Measurements from ENCODE around the gene LIN37.
A peak's percentile ranks its signal among the peaks of the same experiment; 100 is the strongest.

Gene LIN37, protein sequence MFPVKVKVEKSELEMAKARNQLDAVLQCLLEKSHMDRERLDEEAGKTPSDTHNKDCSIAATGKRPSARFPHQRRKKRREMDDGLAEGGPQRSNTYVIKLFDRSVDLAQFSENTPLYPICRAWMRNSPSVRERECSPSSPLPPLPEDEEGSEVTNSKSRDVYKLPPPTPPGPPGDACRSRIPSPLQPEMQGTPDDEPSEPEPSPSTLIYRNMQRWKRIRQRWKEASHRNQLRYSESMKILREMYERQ

GRCh38 chr19:35748106-35749020, at the start of gene LIN37:
TSS of gene LIN37 (plus strand) at chr19:35748576. CDS start at chr19:35748725, 149 bp downstream.
- DNase-seq (ENCODE audit: low read depth in 3 of 3): peak; percentile 96 to 98 (median 96)

GRCh38 chr19:35702223-35703012, 46.0 kb upstream of the LIN37 start:
- peak; percentile 83 to 93 (median 89) for DNase-seq (ENCODE audit: low read depth in 3 of 3)

GRCh38 chr19:35703343-35703742, 45.0 kb upstream of the LIN37 start:
- DNase-seq (ENCODE audit: low read depth in 3 of 3): no peak

DNA sequence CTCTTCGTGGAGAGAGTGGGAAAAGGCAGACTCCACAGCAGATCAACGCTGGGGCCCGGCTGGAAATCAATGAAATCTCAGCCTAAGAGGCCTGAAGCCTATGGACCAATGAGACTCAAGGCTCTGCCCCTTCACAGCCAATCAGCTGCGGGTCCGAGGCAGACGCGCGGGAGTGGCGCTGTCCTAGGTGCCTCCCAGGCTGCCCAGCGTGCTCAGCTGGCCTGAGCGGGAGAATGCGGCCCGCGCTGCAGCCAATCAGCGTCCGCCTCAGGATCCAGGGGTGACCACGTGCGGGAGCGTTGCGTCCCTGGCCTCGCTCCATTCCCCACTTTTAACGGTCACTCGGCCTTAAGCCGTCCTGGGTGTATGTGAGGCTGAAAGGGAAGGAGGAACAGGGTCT, 44.2 kb upstream of the LIN37 start, which contains the start of gene ZBTB32:
Gene ZBTB32, plus strand, starts transcription at position 341 of the 400 bp plus-strand sequence. CDS start 10,069 bp downstream, outside the sequence.
- no peak for DNase-seq (ENCODE audit: low read depth in 3 of 3)

DNA sequence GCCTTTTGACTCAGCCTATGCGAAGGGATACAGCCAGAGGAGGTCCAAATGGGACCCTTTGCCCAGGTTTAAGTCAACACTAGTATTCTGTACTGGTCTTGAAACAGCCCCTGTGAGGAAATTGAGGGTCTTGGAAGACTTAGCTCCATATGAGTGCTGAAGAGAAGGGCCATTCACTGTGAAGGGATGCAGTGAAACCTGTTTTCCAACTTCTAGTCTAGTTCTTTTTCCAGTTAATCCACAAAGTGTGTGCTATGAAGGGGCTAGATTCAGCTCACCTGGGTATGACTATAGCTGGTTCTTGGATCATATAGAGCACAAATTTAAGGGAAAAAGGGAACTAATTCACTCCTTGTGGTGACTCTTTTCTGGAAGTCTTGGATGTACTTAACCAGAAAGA, 40.0 kb upstream of the LIN37 start:
- no peak for DNase-seq (ENCODE audit: low read depth in 3 of 3)

DNA sequence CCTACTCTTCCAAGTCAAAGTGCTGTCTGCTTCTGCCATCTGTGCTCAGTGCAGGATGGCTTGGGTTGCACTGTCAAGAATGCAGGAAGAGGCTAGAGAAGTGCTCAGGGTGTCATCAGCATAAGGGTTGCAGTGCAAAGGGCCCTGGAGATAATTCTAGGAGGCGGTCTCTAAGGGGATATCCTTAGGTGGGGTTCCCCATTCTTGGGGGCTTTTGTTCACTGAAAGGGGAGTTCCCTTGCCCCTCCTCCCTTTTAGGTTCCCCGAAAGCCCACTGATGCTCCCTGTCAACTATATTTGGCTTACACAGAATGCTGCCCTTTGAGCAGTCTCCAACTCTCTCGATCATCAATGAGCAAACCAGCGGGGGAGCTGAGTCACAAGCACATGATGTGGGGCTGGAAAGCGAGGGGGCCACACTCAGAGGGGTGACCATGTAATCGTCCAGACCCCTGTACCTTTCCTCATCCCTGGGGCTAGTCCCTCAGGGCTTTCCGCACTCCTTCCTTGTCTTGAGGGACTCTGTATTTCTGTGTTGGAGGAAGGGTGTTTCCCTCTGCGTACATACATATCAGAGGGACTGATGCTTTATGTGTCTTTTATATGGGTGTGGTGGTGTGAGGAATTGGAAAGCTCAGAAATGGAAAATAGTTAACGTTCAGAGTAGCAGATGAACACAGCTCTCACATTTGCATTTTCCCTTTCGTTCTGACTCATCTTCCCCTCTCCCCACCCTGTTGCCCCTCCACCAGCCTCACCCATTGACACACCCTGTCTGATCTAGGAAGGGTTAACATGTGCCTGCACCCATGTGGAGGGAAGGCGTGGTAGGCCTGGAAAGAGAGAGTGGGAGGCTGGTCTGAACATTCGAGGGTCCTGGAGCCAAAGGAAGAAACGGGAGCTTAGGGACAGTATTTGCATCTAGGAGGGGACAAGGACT, 37.3 kb upstream of the LIN37 start:
- peak in 2 of 3 donors; percentile 62 to 69 for DNase-seq (ENCODE audit: low read depth in 3 of 3)

- DNase-seq (ENCODE audit: low read depth in 3 of 3): peak in 2 of 3 donors; percentile 81 to 82
Observed at GRCh38 chr19:35712567-35713505, 35.5 kb upstream of the LIN37 start.

DNA sequence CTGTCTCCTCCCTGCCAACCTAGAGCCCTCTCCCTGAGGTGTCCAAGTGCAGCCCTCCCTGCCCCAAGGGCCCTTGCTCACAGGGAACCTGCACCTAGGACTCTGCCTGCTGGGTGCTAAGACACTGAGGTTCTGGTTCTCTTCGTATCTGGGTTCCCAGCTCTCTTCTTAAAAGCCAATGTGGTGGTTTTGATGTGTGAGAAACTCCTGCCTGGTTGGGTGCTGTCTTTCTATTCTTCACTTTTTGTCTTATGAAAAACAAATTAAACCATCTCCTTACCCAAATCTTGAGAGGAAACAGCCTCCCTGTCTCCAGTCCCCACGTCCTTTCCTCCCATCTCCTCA, 34.9 kb upstream of the LIN37 start:
- no peak for DNase-seq (ENCODE audit: low read depth in 3 of 3)

GRCh38 chr19:35713904-35714495, 34.4 kb upstream of the LIN37 start:
- DNase-seq (ENCODE audit: low read depth in 3 of 3): no peak

- no peak for DNase-seq (ENCODE audit: low read depth in 3 of 3)
Observed at GRCh38 chr19:35714601-35715354, 33.6 kb upstream of the LIN37 start.

GRCh38 chr19:35715355-35715809, 33.0 kb upstream of the LIN37 start:
- no peak for DNase-seq (ENCODE audit: low read depth in 3 of 3)

- no peak for DNase-seq (ENCODE audit: low read depth in 3 of 3)
Observed at GRCh38 chr19:35715981-35716800, 32.2 kb upstream of the LIN37 start.

DNA sequence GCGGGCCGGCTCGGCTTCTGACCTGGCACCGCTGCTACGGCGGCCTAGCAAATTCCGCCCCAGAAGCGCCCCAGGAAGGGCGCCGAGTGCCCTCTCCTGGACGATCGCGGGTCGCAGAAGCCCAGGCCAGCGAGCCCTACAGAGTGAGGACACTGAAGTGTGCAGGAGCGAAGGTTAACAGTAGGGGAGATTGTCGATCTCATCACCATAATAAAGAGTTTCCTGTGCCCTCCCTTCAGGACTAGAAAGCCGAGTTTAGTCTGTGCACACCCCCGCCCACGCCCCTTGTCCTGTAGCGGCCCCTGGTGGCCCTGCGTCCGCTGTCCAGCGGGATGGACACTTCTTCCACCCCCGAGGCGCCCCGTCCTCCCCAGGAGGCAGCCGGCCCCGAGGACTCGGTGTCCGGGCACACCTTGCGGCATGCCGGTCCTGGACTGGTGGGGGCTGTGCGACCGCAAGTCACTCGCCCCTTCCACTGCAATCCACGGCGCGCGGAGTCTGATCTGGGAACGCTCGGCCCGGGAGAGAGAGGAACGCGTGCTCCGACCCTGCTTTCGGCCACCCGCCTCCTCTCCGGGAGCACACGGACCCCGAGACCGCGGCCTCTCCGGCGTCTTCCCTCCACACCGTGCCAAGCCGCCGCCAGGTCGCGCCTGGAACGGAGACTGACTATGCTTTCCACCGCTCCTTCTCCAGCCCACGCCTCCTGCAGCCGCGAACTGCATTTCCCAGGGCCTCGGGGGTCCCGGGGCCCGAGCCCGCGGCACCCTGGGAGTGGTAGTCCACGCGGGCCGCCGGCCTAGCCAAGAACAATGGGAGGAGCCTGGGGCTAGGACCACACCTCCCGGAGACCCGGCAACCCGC, 31.3 kb upstream of the LIN37 start:
- DNase-seq (ENCODE audit: low read depth in 3 of 3): peak; percentile 90 to 96 (median 91)

- no peak for DNase-seq (ENCODE audit: low read depth in 3 of 3)
Observed at GRCh38 chr19:35717665-35718344, 30.6 kb upstream of the LIN37 start, which contains the start of gene KMT2B. TSS of gene KMT2B (plus strand) at chr19:35718003. CDS start at chr19:35718019, 16 bp downstream.

GRCh38 chr19:35718345-35719041, 29.9 kb upstream of the LIN37 start:
- DNase-seq (ENCODE audit: low read depth in 3 of 3): peak in 1 of 3 donors; percentile 53

All from stimulated activated CD4-positive, alpha-beta T cell treated with anti-CD3 and anti-CD28 coated beads, TNF-alpha, amount 100 ng/mL, for 48 hours (primary cell).